ENCODE results near the gene SLC33A1. TPM values are rescaled to one million over a fixed set of nuclear protein-coding genes. Genes with fewer than 3 reads are reported as not detected.
"Not testable (repeated sequence)": the region's sequence is repeated elsewhere in the genome, so short reads cannot be mapped to it uniquely, and the experiment has no call there.

The SLC33A1 gene
- total and polyA plus RNA-seq, 7 donors: 4.2 to 10.2 (median 7.5) TPM

GRCh38 chr3:155863072-155863784 is 9.0 kb upstream of the SLC33A1 start:
- no peaks in the 10 kb centered on the region for H3K9me3 ChIP-seq
- no peak for TF ChIP-seq CTCF (IDR thresholded peaks at IDR 0.05)
- H3K4me3 ChIP-seq: no peak overlapping the region
- H3K4me1 ChIP-seq: no peaks in the 10 kb centered on the region
- H3K36me3 ChIP-seq (ENCODE audit: insufficient read depth in 1 of 2, low read depth in 1 of 2): no peaks in the 10 kb centered on the region
- DNase-seq: no peak
- no peak for ATAC-seq
- WGBS, 3 donors: 81 to 84% (median 83%) methylated on average over 12 of the region's 12 CpGs
- intact Hi-C loops (cut with DNase I): no loop called here
- no peak overlapping the region for H3K27ac ChIP-seq
- no peaks in the 10 kb centered on the region for H3K27me3 ChIP-seq (ENCODE audit: insufficient read depth in 3 of 3, low read length in 2 of 3)

- H3K27ac ChIP-seq; intact Hi-C loops (cut with DNase I); H3K4me1 ChIP-seq; H3K36me3 ChIP-seq (ENCODE audit: insufficient read depth in 1 of 2, low read depth in 1 of 2); ATAC-seq; H3K9me3 ChIP-seq; H3K27me3 ChIP-seq (ENCODE audit: insufficient read depth in 3 of 3, low read length in 2 of 3); H3K4me3 ChIP-seq; DNase-seq: not testable (repeated sequence)
- 78 to 80% (median 79%) methylated on average over 12 of the region's 12 CpGs for WGBS, 3 donors
Observed at GRCh38 chr3:155862290-155862982, 8.2 kb upstream of the SLC33A1 start.

- ATAC-seq (no peak), DNase-seq (no peak)
- Histone ChIP-seq H3K27ac (no peak overlapping the region), H3K4me1 (no peaks in the 10 kb centered on the region), H3K9me3 (no peaks in the 10 kb centered on the region), H3K27me3 (ENCODE audit: insufficient read depth in 3 of 3, low read length in 2 of 3) (no peaks in the 10 kb centered on the region), H3K4me3 (no peak overlapping the region), H3K36me3 (ENCODE audit: insufficient read depth in 1 of 2, low read depth in 1 of 2) (no peaks in the 10 kb centered on the region)
- WGBS, 3 donors: 79 to 98% (median 87%) methylated on average over 2 of the region's 2 CpGs
- TF ChIP-seq CTCF (IDR thresholded peaks at IDR 0.05): no peak
- intact Hi-C loops (cut with DNase I): no loop called here
Observed at GRCh38 chr3:155861476-155862183, 7.4 kb upstream of the SLC33A1 start.

GRCh38 chr3:155860424-155860823 is 6.2 kb upstream of the SLC33A1 start:
- H3K27me3 ChIP-seq (ENCODE audit: insufficient read depth in 3 of 3, low read length in 2 of 3); H3K4me3 ChIP-seq; intact Hi-C loops (cut with DNase I); ATAC-seq; H3K27ac ChIP-seq; H3K4me1 ChIP-seq; H3K9me3 ChIP-seq; H3K36me3 ChIP-seq (ENCODE audit: insufficient read depth in 1 of 2, low read depth in 1 of 2); DNase-seq: not testable (repeated sequence)
- WGBS, 3 donors: 91 to 99% (median 93%) methylated on average over 5 of the region's 5 CpGs

GRCh38 chr3:155859859-155860258 is 5.6 kb upstream of the SLC33A1 start:
- Histone ChIP-seq H3K9me3 (no peaks in the 10 kb centered on the region), H3K36me3 (ENCODE audit: insufficient read depth in 1 of 2, low read depth in 1 of 2) (no peaks in the 10 kb centered on the region), H3K27ac (no peak overlapping the region), H3K4me3 (no peak overlapping the region), H3K27me3 (ENCODE audit: insufficient read depth in 3 of 3, low read length in 2 of 3) (no peaks in the 10 kb centered on the region), H3K4me1 (no peaks in the 10 kb centered on the region)
- WGBS, 3 donors: 3 to 8% (median 8%) methylated on average over 2 of the region's 2 CpGs
- DNase-seq (no peak), ATAC-seq (no peak)
- intact Hi-C loops (cut with DNase I): no loop called here
- no peak for TF ChIP-seq CTCF (IDR thresholded peaks at IDR 0.05)
